GM12878 (cell line): ENCODE measurements around the gene GCNT4.

ENCODE experiments used
- CBFB ChIP-seq: IDR thresholded peaks from 2 replicates; pipeline ENCODE4 v1.6.1; 2016; ENCODE audit warnings: antibody characterized with exemption, low read depth
- TF ChIP-seq, protein P1 (sequence below), 3 experiments: IDR thresholded peaks in 2 of 3; conservative IDR thresholded peaks in 1 of 3; 2 replicates each; pipeline ENCODE4 v1.5.1; 2011; ENCODE audit warnings: low read depth in 3 of 3, low read length in 3 of 3, mild to moderate bottlenecking in 3 of 3, control low read depth in 2 of 3, moderate library complexity in 2 of 3, inconsistent platforms in 1 of 3, mixed read lengths in 1 of 3; ENCODE audit not compliant: control insufficient read depth in 2 of 3, insufficient read depth in 1 of 3; ENCODE audit errors: extremely low read depth in 1 of 3

DNA sequence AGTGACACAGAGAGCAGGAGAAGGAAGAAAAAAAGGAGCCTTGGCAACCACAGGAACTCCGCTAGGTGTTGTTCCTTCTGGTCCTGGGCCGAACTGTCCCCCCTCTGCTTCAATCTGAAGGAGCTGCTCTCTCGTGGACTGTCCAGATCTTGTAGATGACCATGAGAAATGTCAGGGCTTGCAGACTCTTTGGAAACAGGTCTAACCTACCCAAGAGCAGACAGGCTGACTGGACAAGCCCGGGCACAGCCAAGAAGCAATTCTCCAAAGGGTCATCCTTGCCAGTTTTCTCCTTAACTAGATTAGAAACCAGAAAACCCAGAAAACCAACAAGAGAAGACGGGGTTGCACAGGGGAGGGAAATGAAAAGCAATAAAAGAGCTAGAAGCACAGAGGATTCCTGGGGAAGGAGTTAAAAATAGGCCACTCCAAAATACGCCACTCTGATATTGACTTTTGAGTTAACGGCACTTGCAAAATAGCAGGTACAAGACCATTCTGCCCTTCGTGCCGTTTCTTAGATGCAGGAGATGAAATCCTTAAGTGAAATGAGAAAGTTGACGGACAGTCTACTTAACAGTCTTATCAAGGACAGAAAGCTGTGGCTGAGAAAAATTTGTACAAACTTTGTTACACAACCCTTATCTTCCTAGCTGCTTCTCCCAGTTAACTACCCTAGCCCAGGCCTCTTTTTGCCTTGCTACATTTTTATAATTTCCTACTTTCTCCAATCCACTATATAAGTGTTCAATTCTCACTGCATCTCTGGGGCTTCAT, 5.8 kb downstream of the GCNT4 start:
- TF ChIP-seq, protein P1, sequence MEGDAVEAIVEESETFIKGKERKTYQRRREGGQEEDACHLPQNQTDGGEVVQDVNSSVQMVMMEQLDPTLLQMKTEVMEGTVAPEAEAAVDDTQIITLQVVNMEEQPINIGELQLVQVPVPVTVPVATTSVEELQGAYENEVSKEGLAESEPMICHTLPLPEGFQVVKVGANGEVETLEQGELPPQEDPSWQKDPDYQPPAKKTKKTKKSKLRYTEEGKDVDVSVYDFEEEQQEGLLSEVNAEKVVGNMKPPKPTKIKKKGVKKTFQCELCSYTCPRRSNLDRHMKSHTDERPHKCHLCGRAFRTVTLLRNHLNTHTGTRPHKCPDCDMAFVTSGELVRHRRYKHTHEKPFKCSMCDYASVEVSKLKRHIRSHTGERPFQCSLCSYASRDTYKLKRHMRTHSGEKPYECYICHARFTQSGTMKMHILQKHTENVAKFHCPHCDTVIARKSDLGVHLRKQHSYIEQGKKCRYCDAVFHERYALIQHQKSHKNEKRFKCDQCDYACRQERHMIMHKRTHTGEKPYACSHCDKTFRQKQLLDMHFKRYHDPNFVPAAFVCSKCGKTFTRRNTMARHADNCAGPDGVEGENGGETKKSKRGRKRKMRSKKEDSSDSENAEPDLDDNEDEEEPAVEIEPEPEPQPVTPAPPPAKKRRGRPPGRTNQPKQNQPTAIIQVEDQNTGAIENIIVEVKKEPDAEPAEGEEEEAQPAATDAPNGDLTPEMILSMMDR (IDR thresholded peaks at IDR 0.05 in 2 of 3, conservative IDR thresholded peaks at IDR 0.05 in 1 of 3; ENCODE audit: control insufficient read depth in 2 of 3, extremely low read depth in 1 of 3, insufficient read depth in 1 of 3, low read depth in 3 of 3, low read length in 3 of 3): no peak
- TF ChIP-seq CBFB: no peak
